ENCODE results near the gene SMIM44. TPM values are rescaled to one million over a fixed set of nuclear protein-coding genes. Genes with fewer than 3 reads are reported as not detected.

SMIM44 gene
- total RNA-seq, 4 donors from 2014 or later: not detected

GRCh38 chr19:3491396-3492119 lies 8.3 kb upstream of the SMIM44 start:
- 91 to 94% methylated on average over 17 to 49 of the region's 55 CpGs for WGBS, 2 donors
- intact Hi-C loops (cut with DNase I): no loop called here

GRCh38 chr19:3482507-3483225 lies 575 bp downstream of the SMIM44 start:
- H3K36me3 ChIP-seq: no peaks in the 10 kb centered on the region
- H3K4me3 ChIP-seq (replicated peaks in 1 of 3): no peak overlapping the region
- TF ChIP-seq CTCF (IDR thresholded peaks at IDR 0.05) (no peak), POLR2A (IDR thresholded peaks at IDR 0.05) (no peak)
- WGBS, 2 donors: 51 to 62% methylated on average over 12 to 26 of the region's 49 CpGs
- no peaks in the 10 kb centered on the region for H3K27me3 ChIP-seq
- no peak for DNase-seq
- H3K27ac ChIP-seq: no peak overlapping the region
- intact Hi-C loops (cut with DNase I): no loop called here
- no peaks in the 10 kb centered on the region for H3K4me1 ChIP-seq
- no peaks in the 10 kb centered on the region for H3K9me3 ChIP-seq

More at GRCh38 chr19:3491396-3492119, 8.3 kb upstream of the SMIM44 start:
- Histone ChIP-seq H3K27ac (no peak overlapping the region), H3K4me1 (no peaks in the 10 kb centered on the region), H3K9me3 (no peaks in the 10 kb centered on the region), H3K27me3 (no peaks in the 10 kb centered on the region), H3K4me3 (replicated peaks in 1 of 3) (no peak overlapping the region), H3K36me3 (peaks cover 25 to 34% of the 10 kb centered on the region in 2 donors)
- no peak for DNase-seq
- TF ChIP-seq POLR2A (IDR thresholded peaks at IDR 0.05): no peak
- no peak for TF ChIP-seq CTCF (IDR thresholded peaks at IDR 0.05)

GRCh38 chr19:3481241-3482090 lies 1.8 kb downstream of the SMIM44 start:
- intact Hi-C loops (cut with DNase I): no loop called here
- 43 to 51% methylated on average over 12 to 27 of the region's 38 CpGs for WGBS, 2 donors
- Histone ChIP-seq H3K4me3 (replicated peaks in 1 of 3) (no peak overlapping the region), H3K27ac (no peak overlapping the region), H3K9me3 (no peaks in the 10 kb centered on the region), H3K4me1 (no peaks in the 10 kb centered on the region), H3K27me3 (no peaks in the 10 kb centered on the region), H3K36me3 (no peaks in the 10 kb centered on the region)
- no peak for DNase-seq
- no peak for TF ChIP-seq POLR2A (IDR thresholded peaks at IDR 0.05)
- no peak for TF ChIP-seq CTCF (IDR thresholded peaks at IDR 0.05)

- no peak for TF ChIP-seq CTCF (IDR thresholded peaks at IDR 0.05)
- no peak for TF ChIP-seq POLR2A (IDR thresholded peaks at IDR 0.05)
- intact Hi-C loops (cut with DNase I): no loop called here
- H3K27me3 ChIP-seq: no peaks in the 10 kb centered on the region
These were observed 2.7 kb downstream of the SMIM44 start, which contains the start of gene SMIM24 for GRCh38 chr19:3480383-3481091. Gene SMIM24 (minus strand): TSS chr19:3480525. CDS start chr19:3480463, 62 bp downstream.

More at GRCh38 chr19:3480383-3481091, 2.7 kb downstream of the SMIM44 start, which contains the start of gene SMIM24:
- H3K4me1 ChIP-seq: no peaks in the 10 kb centered on the region
- H3K9me3 ChIP-seq: no peaks in the 10 kb centered on the region
- WGBS, 2 donors: 44 to 49% methylated on average over 25 to 27 of the region's 27 CpGs
- no peak within 1 kb of the TSS for H3K4me3 ChIP-seq (replicated peaks in 1 of 3)
- no peak within 1 kb of the TSS for H3K27ac ChIP-seq
- peak; percentile 54 to 56 for DNase-seq
- no peaks in the 10 kb centered on the region for H3K36me3 ChIP-seq

Data from thyroid gland (tissue), 4 donors.